ENCODE measurements around the gene TPX2.

The TPX2 gene

GRCh38 chr20:31707258-31707615 lies 31.9 kb upstream of the TPX2 start:
- no peak for DNase-seq

GRCh38 chr20:31707994-31708735 lies 30.9 kb upstream of the TPX2 start:
- DNase-seq: no peak

GRCh38 chr20:31708736-31709534 lies 30.2 kb upstream of the TPX2 start:
- DNase-seq: no peak

- DNase-seq: no peak
Observed at GRCh38 chr20:31709939-31710338, 29.2 kb upstream of the TPX2 start.

GRCh38 chr20:31710423-31711108 lies 28.5 kb upstream of the TPX2 start:
- DNase-seq: no peak

GRCh38 chr20:31711179-31712111 lies 27.6 kb upstream of the TPX2 start:
- DNase-seq: no peak

- no peak for DNase-seq
Observed at GRCh38 chr20:31712112-31712553, 27.0 kb upstream of the TPX2 start.

GRCh38 chr20:31712564-31713311 lies 26.4 kb upstream of the TPX2 start:
- DNase-seq: no peak

- no peak for DNase-seq
Observed at GRCh38 chr20:31713312-31714273, 25.5 kb upstream of the TPX2 start.

- DNase-seq: no peak
Observed at GRCh38 chr20:31715766-31716165, 23.3 kb upstream of the TPX2 start.

GRCh38 chr20:31716351-31716750 lies 22.7 kb upstream of the TPX2 start:
- no peak for DNase-seq

GRCh38 chr20:31716818-31717477 lies 22.1 kb upstream of the TPX2 start:
- no peak for DNase-seq

GRCh38 chr20:31717478-31718201 lies 21.4 kb upstream of the TPX2 start:
- DNase-seq: no peak

GRCh38 chr20:31718952-31719643 lies 20.0 kb upstream of the TPX2 start:
- no peak for DNase-seq

GRCh38 chr20:31719644-31720485 lies 19.2 kb upstream of the TPX2 start:
- no peak for DNase-seq

- no peak for DNase-seq
Observed at GRCh38 chr20:31720486-31721407, 18.3 kb upstream of the TPX2 start.

All from activated T-cell treated with anti-CD3 and anti-CD28 coated beads for 4 hours (primary cell).